Activated T-cell treated with anti-CD3 and anti-CD28 coated beads, Interleukin-2, amount 50 U/mL, for 48 hours (primary cell): ENCODE data around the gene RNLS.
A peak's percentile ranks its signal among the peaks of the same experiment; 100 is the strongest.
"Not testable (repeated sequence)": the region's sequence is repeated elsewhere in the genome, so short reads cannot be mapped to it uniquely, and the experiment has no call there.

Experiments used
- DNase-seq, 2 experiments: peaks; one replicate each; pipeline ENCODE4 v3.0.0-alpha.2; 2020

The RNLS gene

GRCh38 chr10:88286030-88286429, 297.1 kb downstream of the RNLS start:
- DNase-seq: no peak

DNA sequence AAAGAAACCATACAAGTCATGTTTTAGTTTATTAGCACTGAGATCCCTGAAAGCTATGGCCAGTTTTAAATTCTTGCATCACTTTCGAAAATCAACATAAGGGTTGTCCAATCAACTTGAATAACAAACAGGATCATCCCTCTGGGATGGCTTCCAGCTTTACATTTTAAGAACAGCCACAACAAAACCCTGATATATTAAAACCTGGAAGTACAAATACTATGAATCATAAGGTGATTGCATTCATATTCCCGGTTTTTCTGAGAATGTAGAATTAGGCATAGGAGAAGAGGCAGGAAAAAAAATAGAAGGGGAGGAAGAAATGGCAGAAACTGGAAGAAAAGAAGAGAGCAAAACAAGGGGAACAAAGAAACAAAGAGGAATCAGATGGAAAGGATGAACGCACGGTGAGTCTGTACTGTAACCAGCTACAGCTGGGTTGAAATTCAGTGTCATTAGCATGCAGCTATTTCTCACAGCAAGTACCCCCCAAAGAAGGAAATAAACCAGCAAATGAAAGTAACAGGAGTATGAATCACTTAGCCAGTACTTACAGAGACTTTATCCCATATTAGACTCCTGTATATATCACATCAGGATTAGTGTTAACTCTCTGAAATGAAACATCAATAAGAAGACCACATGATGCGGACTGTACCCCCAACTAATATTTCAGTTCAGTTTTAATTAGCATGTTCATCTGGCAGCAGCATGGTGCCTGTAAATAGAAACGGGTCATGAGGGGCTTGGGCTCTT, 301.3 kb downstream of the RNLS start:
- DNase-seq: no peak

DNA sequence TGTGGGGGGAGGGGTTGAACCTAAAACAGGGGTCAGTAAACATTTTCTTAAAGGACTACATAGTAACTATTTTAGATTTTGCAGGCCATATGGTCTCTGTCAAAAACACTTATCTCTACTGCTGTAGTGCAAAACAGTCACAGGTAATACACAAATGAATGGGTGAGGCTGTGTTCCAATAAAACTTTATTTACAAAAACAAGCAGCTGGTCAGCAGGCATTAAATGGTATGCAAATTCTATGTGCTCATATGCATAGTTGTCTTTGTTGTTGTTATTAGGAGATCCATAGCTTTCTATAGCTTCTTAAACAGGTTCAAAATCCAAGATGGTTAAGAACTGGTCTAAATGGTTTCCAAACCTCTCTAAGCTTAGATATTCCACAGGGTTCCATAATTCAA, 302.6 kb downstream of the RNLS start:
- DNase-seq: no peak

GRCh38 chr10:88278912-88279311, 304.2 kb downstream of the RNLS start:
- DNase-seq: no peak

GRCh38 chr10:88276945-88277344, 306.2 kb downstream of the RNLS start:
- DNase-seq: not testable (repeated sequence)

DNA sequence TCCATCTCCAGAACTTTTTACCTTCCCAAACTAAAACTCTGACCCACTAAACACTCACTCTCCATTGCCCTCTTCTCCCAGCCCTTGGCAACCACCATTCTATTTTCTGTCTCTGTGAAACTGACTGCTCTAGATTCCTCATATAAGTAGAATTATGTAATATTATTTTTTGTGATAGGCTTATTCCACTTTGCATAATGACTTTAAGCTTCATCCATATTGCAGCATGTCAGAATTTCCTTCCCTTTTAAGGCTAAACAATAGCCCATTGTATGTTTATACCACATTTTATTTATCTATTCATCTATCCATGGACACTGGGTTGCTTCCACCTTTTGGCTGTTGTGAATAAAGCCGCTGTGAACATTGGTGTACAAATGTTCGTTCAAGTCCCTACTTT, 308.8 kb downstream of the RNLS start:
- DNase-seq: no peak

DNA sequence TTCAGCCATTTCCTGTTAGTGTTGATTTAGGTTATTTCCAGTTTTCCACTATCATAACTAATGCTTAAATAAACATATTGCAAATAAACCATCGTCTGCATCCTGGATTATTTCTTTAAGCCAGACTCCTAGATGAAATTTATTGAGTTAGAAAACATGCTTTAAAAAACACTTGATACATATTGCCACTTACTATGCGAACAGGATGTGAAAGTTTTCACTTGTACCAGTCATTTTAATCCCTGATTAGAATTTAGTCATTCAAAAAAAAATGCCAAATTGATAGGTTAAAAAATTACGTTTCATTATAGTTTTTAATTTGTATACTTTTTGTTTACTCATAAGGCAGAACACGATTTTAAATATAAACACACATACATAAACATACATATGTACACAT, 309.6 kb downstream of the RNLS start:
- DNase-seq: no peak

- DNase-seq: peak; percentile 44 to 54
These were observed 311.2 kb downstream of the RNLS start for GRCh38 chr10:88271761-88272543.

GRCh38 chr10:88270871-88271713, 312.0 kb downstream of the RNLS start:
- peak; percentile 55 to 66 for DNase-seq

DNA sequence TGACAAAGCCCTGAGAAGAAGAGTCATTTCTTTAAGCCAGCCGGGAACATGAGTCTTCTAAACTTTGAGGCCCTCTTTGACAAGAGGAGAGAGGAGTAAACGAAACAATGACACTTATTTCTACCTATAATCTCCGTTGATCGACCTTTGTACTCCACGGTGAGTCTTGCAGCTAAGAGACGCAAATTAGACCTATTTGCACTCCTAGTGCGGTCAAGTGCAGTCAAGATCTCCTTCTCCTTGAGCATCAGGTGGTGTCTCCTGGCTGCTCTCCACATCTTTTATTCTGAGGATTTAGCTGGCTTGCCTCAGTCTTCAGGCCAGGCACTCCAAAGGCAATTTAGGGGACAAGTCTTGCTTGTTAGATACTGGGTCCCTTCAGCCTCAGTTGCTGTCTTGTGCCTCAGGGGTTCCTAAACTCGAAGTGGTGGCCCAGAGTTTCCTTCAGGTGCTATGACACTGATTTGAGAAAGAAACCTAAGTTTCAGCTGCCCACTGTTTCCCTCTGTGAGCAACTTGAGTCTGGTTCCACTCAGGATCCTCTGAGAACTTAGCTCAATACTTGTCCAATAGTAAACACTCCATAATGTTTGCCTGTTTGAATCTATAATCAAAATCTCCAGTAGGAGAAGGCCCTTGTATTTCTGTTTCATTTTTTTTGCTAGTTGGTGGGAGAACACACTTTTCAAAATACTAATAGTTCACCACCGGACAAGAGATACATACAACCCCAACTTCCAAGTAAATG, 312.9 kb downstream of the RNLS start:
- DNase-seq: no peak

- no peak for DNase-seq
These were observed 320.4 kb downstream of the RNLS start for GRCh38 chr10:88262591-88263234.

DNA sequence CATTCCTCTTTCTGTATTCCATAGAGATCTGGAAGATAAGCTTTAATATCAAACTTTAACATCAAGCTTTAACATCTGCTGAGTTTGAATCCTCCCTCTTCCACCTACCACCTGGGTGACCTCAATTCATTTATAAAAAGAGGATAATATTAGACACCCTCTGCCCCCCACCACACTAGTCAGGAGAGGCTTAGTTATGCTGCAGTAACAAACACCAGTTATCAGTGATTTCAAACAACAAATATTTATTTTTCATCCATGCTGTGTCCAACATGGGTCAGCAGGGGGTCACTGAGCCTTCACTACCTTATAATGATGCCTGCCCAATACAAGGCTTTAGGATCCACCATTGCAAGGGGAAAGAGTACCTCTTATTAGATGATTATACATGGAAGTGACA, 322.0 kb downstream of the RNLS start:
- DNase-seq: no peak

- no peak for DNase-seq
These were observed 322.6 kb downstream of the RNLS start for GRCh38 chr10:88260329-88261051.

GRCh38 chr10:88259381-88259780, 323.7 kb downstream of the RNLS start:
- no peak for DNase-seq

- no peak for DNase-seq
These were observed 326.2 kb downstream of the RNLS start for GRCh38 chr10:88256886-88257285.

- no peak for DNase-seq
These were observed 327.0 kb downstream of the RNLS start for GRCh38 chr10:88256013-88256680.

DNA sequence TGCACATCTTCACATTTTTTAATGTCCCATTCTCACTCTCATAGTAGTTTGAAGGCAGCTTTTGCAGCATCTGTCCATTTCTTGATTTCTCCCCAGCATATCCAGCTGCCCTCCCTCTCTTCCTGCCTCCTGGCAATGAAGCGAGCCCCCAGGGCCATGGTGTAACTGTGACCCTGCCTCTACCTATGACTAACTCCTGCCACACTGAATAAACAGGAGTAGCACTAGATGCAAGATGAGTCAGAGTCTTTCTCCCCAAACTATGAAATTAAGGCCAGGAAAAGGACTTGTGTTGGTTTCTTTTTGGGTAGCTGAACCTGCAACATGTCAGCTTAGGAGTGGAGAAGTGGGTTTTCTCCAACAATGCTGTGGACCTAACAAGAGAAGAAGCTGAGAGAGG, 329.0 kb downstream of the RNLS start:
- peak in 1 of 2 experiments; percentile 32 for DNase-seq

DNA sequence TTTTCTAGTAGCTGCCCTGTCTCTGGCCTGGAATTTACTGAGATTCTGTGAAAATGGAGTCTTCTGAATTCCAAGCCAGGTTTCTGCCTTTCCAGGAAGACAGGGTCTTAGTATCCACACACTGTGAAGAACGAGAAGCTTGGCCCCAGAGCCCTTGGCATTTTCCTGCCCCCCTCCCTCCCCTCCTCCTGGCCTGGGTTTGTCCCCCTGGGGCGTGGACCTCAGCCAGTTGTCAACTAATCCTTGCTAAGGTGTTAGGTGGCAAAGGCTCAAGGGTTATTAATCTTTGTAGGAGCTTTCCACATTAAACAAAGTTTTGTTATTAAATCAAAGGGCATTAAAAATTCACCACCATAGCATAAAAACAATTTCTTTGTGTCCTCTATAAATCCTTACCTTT, 329.5 kb downstream of the RNLS start:
- no peak for DNase-seq

- no peak for DNase-seq
These were observed 330.0 kb downstream of the RNLS start for GRCh38 chr10:88253128-88253527.

GRCh38 chr10:88249450-88249849, 333.7 kb downstream of the RNLS start:
- no peak for DNase-seq

DNA sequence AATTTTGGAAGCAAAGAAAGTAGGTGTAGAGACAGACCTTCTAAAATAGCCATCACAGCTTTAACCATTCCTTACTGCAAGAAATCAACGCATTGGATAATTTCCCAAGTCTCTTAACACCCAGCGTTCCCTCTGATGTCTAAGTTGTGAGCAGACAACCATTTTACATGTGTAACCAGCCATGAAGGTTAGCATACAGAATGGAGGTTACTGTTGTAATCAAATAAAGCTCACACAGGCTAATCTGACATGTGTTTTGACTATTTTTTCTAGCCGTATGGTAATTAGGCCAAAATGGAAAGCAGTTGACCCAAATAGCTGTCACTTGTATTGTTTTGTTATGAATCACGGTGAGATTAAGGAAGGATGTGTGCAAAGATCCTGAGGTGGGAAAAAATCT, 336.4 kb downstream of the RNLS start:
- DNase-seq: no peak
